DND-41 (cell line): ENCODE measurements around the gene ZNF536.

Source experiments
- ATAC-seq: fragments of 200-7000 bp; cut with Tn5 transposase; 3 replicates; pipeline ENCODE4 v1.9.1; 2021; ENCODE audit warnings: low read depth; ENCODE audit not compliant: insufficient read depth
- DNase-seq: peaks from one replicate; pipeline ENCODE4 v3.0.0-alpha.2; 2020
- H2AFZ ChIP-seq: 2 replicates; pipeline ENCODE4 v1.6.0; 2012; ENCODE audit warnings: low read depth, low read length
- H3K27ac ChIP-seq: 2 replicates; pipeline ENCODE4 v1.5.1; 2012; ENCODE audit warnings: low read length, inconsistent platforms
- H3K27me3 ChIP-seq: fragments of 200-600 bp; sonication (generic); 2 replicates; pipeline ENCODE4 v1.6.0; 2012; ENCODE audit warnings: low read length, mild to moderate bottlenecking, inconsistent platforms; ENCODE audit not compliant: insufficient read depth, poor library complexity
- H3K36me3 ChIP-seq: 2 replicates; pipeline ENCODE4 v1.5.1; 2012; ENCODE audit warnings: low read length, inconsistent platforms; ENCODE audit not compliant: insufficient read depth
- H3K4me1 ChIP-seq: 2 replicates; pipeline ENCODE4 v1.5.1; 2012; ENCODE audit warnings: mild to moderate bottlenecking, low read length; ENCODE audit not compliant: insufficient read depth
- H3K4me2 ChIP-seq: 2 replicates; pipeline ENCODE4 v1.6.0; 2012; ENCODE audit warnings: mild to moderate bottlenecking, moderate library complexity, low read length, inconsistent platforms; ENCODE audit not compliant: insufficient read depth
- H3K4me3 ChIP-seq, 2 experiments: fragments of 200-600 bp in 1 of 2; shearing (Covaris generic) in 1 of 2; 2 replicates each; pipeline ENCODE4 v1.5.1; 2012 to 2016; ENCODE audit warnings: inconsistent platforms in 2 of 2, low read length in 2 of 2, mild to moderate bottlenecking in 2 of 2, low read depth in 1 of 2, moderate library complexity in 1 of 2
- H3K79me2 ChIP-seq: 2 replicates; pipeline ENCODE4 v1.6.0; 2012; ENCODE audit warnings: low read length, inconsistent platforms; ENCODE audit not compliant: insufficient read depth
- H3K9ac ChIP-seq: 2 replicates; pipeline ENCODE4 v1.6.0; 2012; ENCODE audit warnings: low read depth, mild to moderate bottlenecking, inconsistent platforms, low read length, moderate library complexity
- H3K9me3 ChIP-seq: 2 replicates; pipeline ENCODE4 v1.5.1; 2012; ENCODE audit warnings: low read length, moderate library complexity, mild to moderate bottlenecking, inconsistent platforms; ENCODE audit not compliant: insufficient read depth, severe bottlenecking
- H4K20me1 ChIP-seq: 2 replicates; pipeline ENCODE4 v1.6.0; 2012; ENCODE audit warnings: low read length; ENCODE audit not compliant: insufficient read depth
- CTCF ChIP-seq: IDR thresholded peaks from 2 replicates; pipeline ENCODE4 v1.5.1; 2012; ENCODE audit warnings: borderline replicate concordance, low read length, moderate library complexity, mild to moderate bottlenecking; ENCODE audit not compliant: poor library complexity, severe bottlenecking; ENCODE audit errors: extremely low read depth
- EZH2 ChIP-seq: IDR thresholded peaks from 3 replicates; pipeline ENCODE4 v1.6.1; 2012; ENCODE audit warnings: borderline replicate concordance, low read depth, mild to moderate bottlenecking, moderate library complexity, low read length, inconsistent platforms; ENCODE audit not compliant: severe bottlenecking

Gene ZNF536

GRCh38 chr19:30375553-30376031 lies 3.4 kb downstream of the ZNF536 start:
- H2AFZ ChIP-seq, result no peak overlapping the region
- no peak for ATAC-seq

GRCh38 chr19:30376272-30376671 lies 4.1 kb downstream of the ZNF536 start:
- no peaks in the 10 kb centered on the region for H3K79me2 ChIP-seq

More at GRCh38 chr19:30375553-30376031, 3.4 kb downstream of the ZNF536 start:
- Histone ChIP-seq H3K9ac (no peak overlapping the region), H3K4me3 (no peak overlapping the region), H3K79me2 (no peaks in the 10 kb centered on the region), H3K27me3 (peaks cover 3% of the 10 kb centered on the region), H4K20me1 (no peaks in the 10 kb centered on the region), H3K9me3 (no peaks in the 10 kb centered on the region), H3K27ac (no peak overlapping the region), H3K36me3 (no peaks in the 10 kb centered on the region), H3K4me1 (no peaks in the 10 kb centered on the region), H3K4me2 (no peak overlapping the region)
- DNase-seq, result no peak
- no peak for TF ChIP-seq CTCF
- TF ChIP-seq EZH2, result no peak

GRCh38 chr19:30376826-30377425 lies 4.7 kb downstream of the ZNF536 start:
- Histone ChIP-seq H3K27ac (no peak overlapping the region), H3K4me3 (no peak overlapping the region), H2AFZ (no peak overlapping the region), H3K79me2 (no peaks in the 10 kb centered on the region), H3K36me3 (no peaks in the 10 kb centered on the region), H3K27me3 (no peaks in the 10 kb centered on the region), H3K9ac (no peak overlapping the region), H3K4me1 (no peaks in the 10 kb centered on the region), H3K4me2 (no peak overlapping the region), H4K20me1 (no peaks in the 10 kb centered on the region), H3K9me3 (no peaks in the 10 kb centered on the region)
- ATAC-seq (no peak), DNase-seq (no peak)
- TF ChIP-seq EZH2 (no peak), CTCF (no peak)

More at GRCh38 chr19:30376272-30376671, 4.1 kb downstream of the ZNF536 start:
- no peak for ATAC-seq
- Histone ChIP-seq H3K4me1 (no peaks in the 10 kb centered on the region), H2AFZ (no peak overlapping the region), H3K9me3 (no peaks in the 10 kb centered on the region), H3K36me3 (no peaks in the 10 kb centered on the region), H3K9ac (no peak overlapping the region), H3K27me3 (peaks cover under 1% of the 10 kb centered on the region), H4K20me1 (no peaks in the 10 kb centered on the region), H3K27ac (no peak overlapping the region), H3K4me2 (no peak overlapping the region), H3K4me3 (no peak overlapping the region)
- no peak for DNase-seq
- TF ChIP-seq CTCF, result no peak
- TF ChIP-seq EZH2, result no peak
